GM18907 (cell line): Measurements from ENCODE around the gene FNIP1.
"Not testable (repeated sequence)": the region's sequence is repeated elsewhere in the genome, so short reads cannot be mapped to it uniquely, and the experiment has no call there.

Source experiments
- ATAC-seq: cut with Tn5 transposase; IDR thresholded peaks from one replicate; pipeline ENCODE4 v1.9.1; 2021; ENCODE audit warnings: mild to moderate bottlenecking, moderate library complexity; ENCODE audit not compliant: unreplicated experiment

FNIP1 gene

DNA sequence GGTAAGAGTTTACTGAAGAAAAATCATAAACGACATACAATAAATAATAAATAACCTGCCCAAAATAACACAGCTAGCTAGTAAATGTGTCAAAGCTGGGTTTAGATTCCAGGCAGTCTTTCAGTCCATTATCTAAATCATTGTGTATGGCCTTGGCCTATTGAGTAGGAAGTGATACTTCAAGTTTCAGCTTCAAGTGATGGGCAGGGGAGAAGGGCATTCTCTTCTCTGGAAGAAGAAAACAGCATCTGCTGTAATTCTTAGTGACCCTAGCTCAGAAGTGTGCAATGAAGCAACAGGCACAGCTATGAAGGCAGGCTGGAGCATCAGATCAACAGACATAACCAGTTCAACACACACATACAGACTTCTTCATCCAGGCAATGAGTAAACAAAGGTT lies 42.5 kb downstream of the FNIP1 start:
- no peak for ATAC-seq

DNA sequence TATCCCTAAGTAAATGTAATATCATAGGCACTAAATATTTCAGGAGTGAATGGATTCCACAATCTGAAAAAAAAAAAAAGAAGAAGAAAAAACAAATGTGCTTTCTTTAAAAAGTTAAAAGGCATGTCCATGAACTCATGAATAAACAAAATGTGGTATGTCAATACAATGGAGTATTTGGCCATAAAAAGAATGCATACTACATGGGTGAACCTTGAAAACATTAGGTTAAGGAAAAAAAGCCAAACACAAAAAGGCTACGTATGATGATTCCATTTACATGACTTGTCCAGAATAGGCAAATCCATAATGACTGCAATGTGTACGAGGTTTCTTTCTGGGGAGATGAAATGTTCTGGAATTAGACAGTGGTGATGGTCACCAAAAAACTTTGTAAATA lies 45.3 kb downstream of the FNIP1 start:
- no peak for ATAC-seq

DNA sequence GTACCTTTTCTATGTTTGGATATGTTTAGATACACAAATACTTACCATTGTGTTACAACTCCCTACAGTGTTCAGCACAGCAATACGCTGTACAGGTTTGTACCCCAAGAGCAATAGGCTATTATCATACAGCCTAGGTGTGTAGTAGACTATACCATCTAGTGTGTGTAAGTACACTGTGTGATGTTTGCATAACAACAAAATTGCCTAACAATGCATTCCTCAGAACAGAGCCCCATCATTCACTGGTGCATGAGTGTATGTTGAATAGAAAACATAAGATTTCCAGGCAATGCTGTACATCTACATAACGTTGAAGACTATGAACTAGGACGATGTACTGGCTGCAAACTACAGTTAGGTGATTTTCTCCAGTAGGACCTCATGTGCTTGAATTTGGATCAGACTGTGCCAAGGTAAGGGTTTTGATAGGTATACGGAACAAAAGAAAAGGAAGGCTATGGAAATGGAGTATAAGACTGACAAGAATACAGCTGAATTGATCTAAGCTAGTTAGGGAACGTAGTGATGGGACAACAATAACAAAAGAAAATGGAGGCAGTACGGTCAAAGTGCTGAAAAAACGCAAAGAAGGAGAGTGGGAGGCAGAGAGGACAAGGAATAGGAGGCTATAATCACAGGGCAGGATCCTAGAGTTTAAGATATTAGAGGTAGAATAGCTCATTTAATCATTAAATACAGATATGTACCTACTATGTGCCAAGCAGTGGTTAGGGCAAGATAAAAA lies 46.9 kb downstream of the FNIP1 start:
- ATAC-seq, result no peak

DNA sequence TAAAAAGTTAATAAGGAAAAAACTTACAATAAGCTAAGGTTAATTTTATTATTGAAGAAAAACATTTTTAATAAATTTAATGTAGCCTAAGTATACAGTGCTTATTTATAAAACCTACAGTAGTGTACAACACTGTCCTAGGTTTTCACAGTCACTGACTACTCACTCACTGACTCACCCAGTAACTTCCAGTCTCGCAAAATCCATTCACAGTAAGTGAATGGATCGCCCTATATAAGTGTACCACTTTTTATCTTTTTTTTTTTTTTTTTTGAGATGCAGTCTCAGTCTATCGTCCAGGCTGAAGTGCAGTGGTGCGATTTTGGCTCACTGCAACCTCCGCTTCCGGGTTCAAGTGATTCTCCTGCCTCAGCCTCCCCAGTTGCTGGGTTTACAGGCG lies 47.7 kb downstream of the FNIP1 start:
- no peak for ATAC-seq

DNA sequence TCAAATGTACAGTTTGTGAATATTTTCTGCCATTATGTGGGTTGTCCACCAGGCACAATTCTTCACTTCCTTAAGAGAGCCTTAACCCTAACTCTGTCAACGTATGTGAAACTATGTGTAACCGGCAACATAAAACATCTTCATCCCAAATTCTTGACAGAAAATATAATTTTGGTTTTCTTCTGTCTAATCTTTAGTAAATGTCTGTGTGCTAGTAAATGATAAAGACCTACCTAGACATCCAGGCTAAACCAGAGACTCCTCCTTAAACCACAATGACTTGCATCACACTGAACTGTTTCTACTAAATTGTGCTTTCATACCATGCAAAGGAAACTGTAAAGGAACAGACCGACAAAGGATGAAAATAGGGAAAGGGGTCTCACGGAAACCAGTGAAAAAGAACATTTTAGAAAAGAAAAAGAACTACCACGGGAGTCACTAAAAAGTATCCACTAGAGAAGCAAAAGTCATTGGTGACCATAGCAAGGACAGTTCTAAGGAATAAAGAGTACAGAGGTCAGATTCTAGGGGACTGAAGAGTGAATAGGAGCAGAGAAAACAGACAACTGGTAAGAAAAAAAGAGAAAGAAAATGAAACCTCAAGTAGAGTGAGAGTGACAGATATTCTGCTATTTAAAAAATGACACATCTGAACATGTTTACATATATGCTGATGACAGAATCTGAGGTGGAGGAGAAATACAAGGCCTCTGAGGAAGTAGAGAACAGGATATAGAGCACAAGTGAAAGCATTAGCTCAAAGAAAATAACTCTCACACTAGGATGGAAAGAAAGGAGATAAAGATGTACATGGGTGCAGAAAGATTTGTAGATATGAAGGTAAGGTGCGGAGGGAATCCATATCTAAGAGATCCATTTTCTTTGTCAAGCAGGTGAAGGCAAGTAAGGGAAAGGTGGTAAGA lies 49.4 kb downstream of the FNIP1 start:
- peak; percentile 73 for ATAC-seq

DNA sequence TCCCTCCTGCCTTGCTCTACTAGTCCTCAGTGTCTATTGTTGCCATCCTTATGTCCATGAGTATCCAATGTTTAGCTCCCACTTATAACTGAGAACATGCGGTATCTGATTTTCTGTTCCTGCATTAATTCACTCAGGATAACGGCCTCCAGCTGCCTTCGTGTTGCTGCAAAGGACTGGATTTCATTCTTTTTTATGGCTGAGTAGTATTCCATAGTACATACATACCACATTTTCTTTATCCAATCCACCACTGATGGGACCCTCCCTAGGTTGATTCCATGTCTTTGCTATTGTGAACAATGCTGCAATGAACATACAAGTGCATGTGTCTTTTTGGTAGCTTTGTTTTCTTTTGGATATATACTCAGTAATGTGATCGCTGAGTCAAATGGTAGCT lies 50.4 kb downstream of the FNIP1 start:
- no peak for ATAC-seq

DNA sequence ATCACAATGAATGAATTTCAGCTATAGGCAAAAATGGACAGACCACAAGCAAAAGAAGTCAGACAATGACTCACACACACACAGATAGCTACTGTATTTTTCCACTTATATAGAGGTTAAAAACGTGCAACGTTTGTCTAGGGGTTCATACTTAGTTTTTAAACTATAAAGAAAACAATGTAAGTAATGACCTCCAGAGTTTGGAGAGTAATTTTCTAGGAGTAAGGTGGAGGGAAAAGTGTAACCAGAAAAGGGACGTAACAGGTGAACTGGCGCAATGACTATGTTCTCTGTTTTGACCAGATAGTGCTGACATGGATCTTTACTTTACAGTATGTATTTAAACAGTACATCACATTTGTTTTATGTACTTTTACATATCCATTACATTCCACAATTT lies 51.1 kb downstream of the FNIP1 start:
- ATAC-seq, result no peak

DNA sequence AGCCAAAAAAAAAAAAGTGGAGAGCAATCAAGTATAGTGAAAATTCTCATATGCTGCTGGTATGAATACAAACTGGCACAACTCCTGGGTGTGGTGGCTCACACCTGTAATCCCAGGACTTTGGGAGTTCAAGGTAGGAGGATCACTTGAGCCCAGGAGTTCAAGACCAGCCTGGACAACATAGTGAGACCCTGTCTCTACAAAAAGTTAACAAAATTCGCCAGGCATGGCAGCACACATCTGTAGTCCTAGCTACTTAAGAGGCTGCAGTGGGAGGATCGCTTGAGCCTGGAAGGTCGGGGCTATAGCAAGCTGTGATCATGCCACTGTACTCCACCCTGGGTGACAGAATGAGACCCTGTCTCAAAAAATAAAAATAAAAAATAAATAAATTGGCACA lies 51.7 kb downstream of the FNIP1 start:
- ATAC-seq, result no peak

DNA sequence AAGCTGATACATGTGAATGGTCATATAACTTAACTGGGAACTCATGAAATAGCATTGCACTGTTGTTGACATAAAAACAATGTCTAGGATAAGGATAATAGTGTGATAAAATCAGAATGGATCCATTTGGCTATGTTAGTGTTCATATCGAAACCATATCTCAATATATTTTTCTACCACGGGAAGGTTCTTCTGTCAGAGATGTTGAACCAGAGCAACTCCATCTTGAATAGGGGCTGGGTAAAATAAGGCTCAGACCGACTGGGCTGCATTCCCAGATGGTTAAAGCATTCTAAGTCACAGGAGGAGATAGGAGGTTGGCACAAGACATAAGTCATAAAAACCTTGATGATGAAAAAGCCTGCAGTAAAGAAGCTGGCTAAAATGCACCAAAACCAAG lies 56.3 kb downstream of the FNIP1 start:
- no peak for ATAC-seq

DNA sequence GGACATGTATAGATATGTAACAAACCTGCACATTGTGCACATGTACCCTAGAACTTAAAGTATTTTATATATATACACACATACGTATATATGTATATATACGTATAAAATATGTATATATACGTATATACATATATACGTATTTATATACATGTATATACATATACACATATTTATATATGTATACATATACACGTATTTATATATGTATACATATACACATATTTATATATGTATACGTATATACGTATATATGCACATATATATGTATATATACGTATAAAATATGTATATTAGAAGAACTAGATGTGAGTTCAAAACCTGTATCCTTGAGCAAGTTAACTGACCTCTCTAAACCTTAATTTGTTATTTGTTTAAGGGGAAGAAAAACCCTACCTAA lies 61.4 kb downstream of the FNIP1 start:
- no peak for ATAC-seq

DNA sequence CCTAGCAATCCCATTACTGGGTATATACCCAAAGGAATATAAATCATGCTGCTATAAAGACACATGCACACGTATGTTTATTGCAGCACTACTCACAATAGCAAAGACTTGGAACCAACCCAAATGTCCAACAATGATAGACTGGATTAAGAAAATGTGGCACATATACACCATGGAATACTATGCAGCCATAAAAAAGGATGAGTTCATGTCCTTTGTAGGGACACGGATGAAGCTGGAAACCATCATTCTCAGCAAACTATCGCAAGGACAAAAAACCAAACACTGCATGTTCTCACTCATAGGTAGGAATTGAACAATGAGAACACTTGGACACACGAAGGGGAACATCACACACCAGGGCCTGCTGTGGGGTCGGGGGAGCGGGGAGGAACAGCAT lies 61.9 kb downstream of the FNIP1 start:
- ATAC-seq, result not testable (repeated sequence)

DNA sequence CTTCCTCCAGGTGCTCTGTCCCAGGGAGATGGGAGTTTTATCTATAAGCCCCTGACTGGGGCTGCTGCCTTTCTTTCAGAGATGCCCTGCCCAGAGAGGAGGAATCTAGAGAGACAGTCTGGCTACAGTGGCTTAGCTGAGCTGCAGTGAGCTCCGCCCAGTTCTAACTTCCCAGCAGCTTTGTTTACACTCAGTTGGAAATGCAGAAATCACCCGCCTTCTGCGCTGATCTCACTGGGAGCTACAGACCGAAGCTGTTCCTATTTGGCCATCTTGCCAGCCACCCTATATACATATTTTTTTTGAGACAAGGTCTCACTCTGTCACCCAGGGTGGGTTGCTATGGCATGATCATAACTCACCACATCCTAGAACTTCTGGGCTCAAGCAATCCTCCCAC lies 67.5 kb downstream of the FNIP1 start:
- ATAC-seq, result not testable (repeated sequence)

DNA sequence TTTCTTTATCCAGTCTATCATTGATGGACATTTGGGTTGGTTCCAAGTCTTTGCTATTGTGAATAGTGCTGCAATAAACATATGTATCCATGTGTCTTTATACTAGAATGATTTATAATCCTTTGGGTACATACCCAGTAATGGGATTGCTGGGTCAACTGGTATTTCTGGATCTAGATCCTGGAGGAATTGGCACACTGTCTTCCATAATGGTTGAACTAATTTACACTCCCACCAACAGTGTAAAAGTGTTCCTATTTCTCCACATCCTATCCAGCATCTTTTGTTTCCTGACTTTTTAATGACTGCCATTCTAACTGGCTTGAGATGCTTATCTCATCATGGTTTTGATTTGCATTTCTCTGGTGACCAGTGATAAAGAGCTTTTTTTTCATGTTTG lies 72.7 kb downstream of the FNIP1 start:
- ATAC-seq, result not testable (repeated sequence)

DNA sequence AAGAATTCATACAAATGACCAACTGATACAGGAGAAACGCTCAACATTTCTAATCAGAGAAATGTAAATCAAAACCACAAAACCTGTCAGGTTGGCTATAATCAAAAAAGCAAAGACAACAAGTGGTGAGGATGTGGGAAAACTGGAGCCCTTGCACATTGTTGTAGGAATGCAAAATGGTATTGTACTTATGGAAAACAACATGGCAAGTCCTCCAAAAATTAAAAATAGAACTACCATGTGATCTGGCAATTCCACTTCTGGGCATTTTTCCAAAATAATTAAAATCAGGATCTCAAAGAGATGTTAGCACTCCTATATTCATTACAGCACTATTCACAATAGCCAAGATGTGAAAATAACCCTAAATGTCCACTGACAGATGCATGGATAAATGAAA lies 76.1 kb downstream of the FNIP1 start:
- ATAC-seq, result no peak

DNA sequence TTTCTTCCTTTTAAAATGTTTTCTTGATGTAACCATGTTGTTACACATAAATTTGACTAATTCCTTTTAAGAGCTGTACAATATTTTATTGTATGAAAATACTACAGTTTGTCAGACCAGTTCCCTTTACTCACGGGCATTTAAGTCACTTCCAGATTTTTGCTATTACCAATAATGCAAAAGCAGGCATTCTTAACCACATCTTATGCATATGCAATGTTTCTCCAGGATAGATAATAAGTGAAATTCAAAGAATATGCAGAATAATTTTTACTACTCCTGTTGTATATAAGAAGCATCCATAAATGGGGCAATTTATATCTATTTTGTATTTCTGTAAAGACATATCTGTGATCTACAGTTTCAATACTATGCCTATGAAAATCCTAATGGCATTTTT lies 77.3 kb downstream of the FNIP1 start:
- ATAC-seq, result no peak

DNA sequence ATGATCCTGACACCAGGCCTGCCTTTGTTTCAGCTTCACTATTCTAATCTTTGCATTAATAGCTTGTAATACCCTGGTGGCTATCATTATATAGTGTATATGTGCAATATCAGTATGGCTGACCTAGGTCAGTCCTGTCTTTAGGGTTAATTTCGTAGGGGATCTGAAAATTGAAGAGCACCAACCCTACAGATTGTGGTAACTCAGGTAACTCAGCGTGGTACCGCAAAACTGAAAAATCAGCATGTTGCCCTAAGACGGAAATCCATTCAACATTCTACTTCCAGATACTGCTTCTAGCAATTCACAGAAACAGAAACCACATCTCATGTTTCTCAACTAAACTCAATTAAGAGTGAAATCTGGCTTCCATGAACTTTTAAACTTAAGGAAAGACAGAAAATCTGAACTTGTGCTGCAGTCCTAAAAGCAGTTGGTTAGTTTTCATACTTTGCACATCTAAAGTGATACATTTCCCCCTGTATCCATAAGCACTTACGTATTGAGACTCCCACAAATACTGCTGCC lies 78.3 kb downstream of the FNIP1 start:
- no peak for ATAC-seq

DNA sequence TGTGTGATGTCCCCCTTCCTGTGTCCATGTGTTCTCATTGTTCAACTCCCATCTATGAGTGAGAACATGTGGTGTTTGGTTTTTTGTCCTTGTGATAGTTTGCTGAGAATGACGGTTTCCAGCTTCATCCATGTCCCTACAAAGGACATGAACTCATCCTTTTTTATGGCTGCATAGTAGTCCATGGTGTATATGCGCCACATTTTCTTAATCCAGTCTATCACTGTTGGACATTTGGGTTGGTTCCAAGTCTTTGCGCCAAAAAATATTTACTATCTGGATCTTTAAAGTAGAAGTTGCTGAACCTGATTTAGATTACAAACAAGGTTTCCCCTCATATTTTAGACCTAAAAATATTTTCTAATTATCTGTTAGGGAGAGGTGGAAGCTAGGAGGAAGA lies 79.7 kb downstream of the FNIP1 start:
- not testable (repeated sequence) for ATAC-seq

DNA sequence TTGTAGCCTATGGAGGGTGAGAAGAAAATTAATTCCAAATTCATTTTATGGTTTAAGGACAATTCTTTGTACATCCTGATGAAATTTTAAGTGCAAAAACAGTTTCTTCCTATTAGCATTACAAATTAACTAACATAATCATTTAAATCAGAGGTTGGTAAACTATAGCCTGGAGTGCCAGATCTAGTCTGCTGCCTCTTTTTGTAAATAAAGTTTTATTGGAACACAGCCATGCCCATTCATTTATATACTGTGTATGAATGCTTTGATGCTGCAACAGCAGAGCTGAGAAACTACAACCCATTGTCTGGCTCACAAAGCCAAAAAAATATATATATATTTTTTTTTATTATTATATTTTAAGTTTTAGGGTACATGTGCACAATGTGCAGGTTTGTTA lies 80.2 kb downstream of the FNIP1 start:
- no peak for ATAC-seq

DNA sequence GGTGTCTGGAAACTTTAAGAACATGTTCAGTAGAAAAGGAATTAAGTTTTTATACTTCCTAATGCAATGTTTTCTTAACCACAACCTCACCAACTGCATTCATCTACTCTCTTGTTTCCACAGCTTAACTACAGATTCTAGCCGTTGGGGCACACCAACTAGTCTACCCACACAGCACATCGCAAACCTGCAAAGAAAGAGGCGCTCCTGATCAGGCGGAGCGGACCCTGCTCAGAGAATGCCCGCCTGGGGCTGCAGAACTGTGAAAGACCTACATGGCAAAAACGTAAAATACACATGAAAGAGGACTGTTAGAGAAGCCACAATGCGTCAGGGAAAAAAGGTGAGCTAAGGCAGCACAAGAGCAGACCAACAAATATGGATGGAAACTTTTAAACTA lies 86.4 kb downstream of the FNIP1 start:
- ATAC-seq, result no peak

DNA sequence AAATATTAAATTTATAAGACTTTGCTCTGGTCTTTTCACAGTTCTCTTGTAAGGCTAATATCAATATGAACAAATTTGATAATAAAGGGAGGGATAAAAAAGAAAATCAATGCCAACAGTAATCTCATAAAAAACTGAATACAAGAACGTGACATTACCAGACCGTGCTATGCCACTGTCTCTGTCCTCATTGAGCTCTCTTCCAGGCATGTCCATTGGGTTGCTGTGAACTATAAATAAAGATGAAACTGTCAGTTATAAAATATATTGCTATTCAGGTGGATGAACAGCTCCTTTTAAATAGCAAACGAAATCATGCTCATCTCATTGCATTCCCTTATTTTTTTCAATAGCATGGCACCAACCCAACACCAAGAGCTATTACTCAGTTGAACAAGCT lies 87.8 kb downstream of the FNIP1 start:
- no peak for ATAC-seq

DNA sequence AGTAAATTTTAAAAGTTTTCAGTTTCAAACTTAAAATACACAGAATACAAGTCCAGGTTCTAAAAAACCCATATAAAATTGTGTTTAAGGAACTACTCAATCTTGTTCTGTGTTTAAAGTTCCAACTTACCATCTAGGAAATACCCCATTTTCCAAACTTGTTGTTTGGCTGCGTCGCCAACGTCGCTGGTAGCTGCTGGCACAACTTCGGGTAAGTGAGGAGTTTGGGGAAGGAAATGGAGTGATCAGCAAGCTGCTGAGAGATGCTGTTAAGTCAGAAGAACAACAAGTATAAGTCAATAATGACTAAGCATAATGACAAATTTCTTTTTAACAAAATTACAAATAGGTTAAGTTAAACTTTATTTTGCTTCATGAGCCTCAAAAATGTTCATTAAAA lies 90.5 kb downstream of the FNIP1 start:
- no peak for ATAC-seq

DNA sequence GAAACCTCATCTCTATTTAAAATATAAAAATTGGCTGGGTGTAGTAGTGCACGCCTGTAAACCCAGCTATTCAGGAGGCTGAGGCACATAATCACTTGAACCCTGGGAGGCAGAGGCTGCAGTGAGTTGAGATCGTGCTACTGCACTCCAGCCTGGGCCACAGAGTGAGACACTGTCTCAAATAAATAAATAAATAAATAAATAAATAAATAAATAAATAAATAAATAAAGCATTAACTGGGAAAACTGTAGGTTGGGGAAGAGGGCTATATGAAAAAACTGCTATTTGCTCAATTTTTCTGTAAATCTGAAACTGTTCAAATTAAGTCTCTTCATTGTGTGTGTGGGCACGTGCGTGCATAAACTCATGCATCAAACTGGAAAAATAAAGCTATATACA lies 101.9 kb downstream of the FNIP1 start:
- ATAC-seq, result no peak
